Stimulated activated CD4-positive, alpha-beta T cell treated with anti-CD3 and anti-CD28 coated beads, Interleukin-4, amount 100 ng/mL, for 48 hours (primary cell): ENCODE data around the gene CTDSPL2.
"Not testable (repeated sequence)": the region's sequence is repeated elsewhere in the genome, so short reads cannot be mapped to it uniquely, and the experiment has no call there.

Source experiments
- DNase-seq, 2 donors: peaks; one replicate each; pipeline ENCODE4 v3.0.0-alpha.2; 2020; ENCODE audit warnings: low read depth in 2 of 2

The CTDSPL2 gene

GRCh38 chr15:44537735-44538240 is 110.4 kb downstream of the CTDSPL2 start:
- no peak for DNase-seq

GRCh38 chr15:44541282-44541958 is 114.0 kb downstream of the CTDSPL2 start:
- DNase-seq, result no peak

GRCh38 chr15:44542596-44542995 is 115.2 kb downstream of the CTDSPL2 start:
- DNase-seq, result no peak

GRCh38 chr15:44544745-44545144 is 117.3 kb downstream of the CTDSPL2 start:
- not testable (repeated sequence) for DNase-seq

- peak in 1 of 2 donors; percentile 39 for DNase-seq
These were observed 118.7 kb downstream of the CTDSPL2 start for GRCh38 chr15:44545913-44546802.

GRCh38 chr15:44549152-44549551 is 121.7 kb downstream of the CTDSPL2 start:
- not testable (repeated sequence) for DNase-seq

- no peak for DNase-seq
These were observed 122.8 kb downstream of the CTDSPL2 start for GRCh38 chr15:44550256-44550655.

GRCh38 chr15:44550734-44551133 is 123.3 kb downstream of the CTDSPL2 start:
- DNase-seq, result no peak

- no peak for DNase-seq
These were observed 127.7 kb downstream of the CTDSPL2 start for GRCh38 chr15:44554934-44555723.

- not testable (repeated sequence) for DNase-seq
These were observed 133.5 kb downstream of the CTDSPL2 start for GRCh38 chr15:44560926-44561325.

- DNase-seq, result no peak
These were observed 138.1 kb downstream of the CTDSPL2 start for GRCh38 chr15:44565387-44566154.

GRCh38 chr15:44566155-44566540 is 138.7 kb downstream of the CTDSPL2 start:
- DNase-seq, result no peak

- DNase-seq, result no peak
These were observed 140.9 kb downstream of the CTDSPL2 start for GRCh38 chr15:44568338-44568737.

GRCh38 chr15:44569316-44569715 is 141.9 kb downstream of the CTDSPL2 start:
- DNase-seq, result no peak

- no peak for DNase-seq
These were observed 142.9 kb downstream of the CTDSPL2 start for GRCh38 chr15:44570361-44570760.

- DNase-seq, result no peak
These were observed 146.0 kb downstream of the CTDSPL2 start for GRCh38 chr15:44573386-44573785.

GRCh38 chr15:44574734-44575133 is 147.3 kb downstream of the CTDSPL2 start:
- no peak for DNase-seq
